Liver (tissue), 9 donors: ENCODE measurements around the gene PRR23B. TPM values are rescaled to one million over a fixed set of nuclear protein-coding genes. Genes with fewer than 3 reads are reported as not detected.

Experiments used
- DNase-seq: peaks from one replicate; pipeline ENCODE4 v3.0.0-alpha.2; 2017; ENCODE audit warnings: low spot score
- H3K27ac ChIP-seq, 2 donors: one replicate each; pipeline ENCODE4 v1.7.0; 2013; ENCODE audit warnings: inconsistent platforms in 2 of 2, low read length in 2 of 2, control low read depth in 1 of 2, low read depth in 1 of 2, mild to moderate bottlenecking in 1 of 2
- H3K27me3 ChIP-seq, 4 donors: one replicate each; pipeline versions ENCODE4 v1.6.1 to v1.7.0; 2013; ENCODE audit warnings: low read length in 3 of 4, inconsistent platforms in 1 of 4, mild to moderate bottlenecking in 1 of 4, moderate library complexity in 1 of 4; ENCODE audit not compliant: control insufficient read depth in 4 of 4, insufficient read depth in 4 of 4
- H3K36me3 ChIP-seq, 4 donors: one replicate each; pipeline versions ENCODE4 v1.6.1 to v1.7.0; 2013; ENCODE audit warnings: low read length in 3 of 4, mild to moderate bottlenecking in 3 of 4, low read depth in 1 of 4, moderate library complexity in 1 of 4; ENCODE audit not compliant: control insufficient read depth in 4 of 4, insufficient read depth in 3 of 4
- H3K4me1 ChIP-seq, 4 donors: one replicate each; pipeline versions ENCODE4 v1.6.1 to v1.7.0; 2013; ENCODE audit warnings: low read length in 3 of 4, mild to moderate bottlenecking in 3 of 4, moderate library complexity in 1 of 4; ENCODE audit not compliant: control insufficient read depth in 4 of 4, insufficient read depth in 4 of 4
- H3K4me3 ChIP-seq, 3 donors: one replicate each; pipeline versions ENCODE4 v1.6.1 to v1.7.0; 2013; ENCODE audit warnings: low read length in 3 of 3, control low read depth in 1 of 3, low read depth in 1 of 3, mild to moderate bottlenecking in 1 of 3
- H3K9ac ChIP-seq, 2 donors: one replicate each; pipeline ENCODE4 v1.7.0; 2013; ENCODE audit warnings: low read length in 2 of 2, mild to moderate bottlenecking in 2 of 2, moderate library complexity in 2 of 2, control low read depth in 1 of 2, low read depth in 1 of 2
- H3K9me3 ChIP-seq, 4 donors: one replicate each; pipeline versions ENCODE4 v1.6.1 to v1.7.0; 2013; ENCODE audit warnings: low read length in 3 of 4; ENCODE audit not compliant: control insufficient read depth in 4 of 4
- FOXA1 ChIP-seq: IDR thresholded peaks from 2 replicates; pipeline ENCODE4 v1.6.1; 2016; ENCODE audit warnings: antibody characterized with exemption
- FOXA2 ChIP-seq: IDR thresholded peaks from 2 replicates; pipeline ENCODE4 v1.6.1; 2016; ENCODE audit warnings: antibody characterized with exemption
- GABPA ChIP-seq, 2 donors: IDR thresholded peaks in 1 of 2; conservative IDR thresholded peaks in 1 of 2; 2 replicates each; pipeline ENCODE4 v1.6.1; 2016; ENCODE audit warnings: antibody characterized with exemption in 2 of 2, mild to moderate bottlenecking in 1 of 2, moderate library complexity in 1 of 2
- HNF4A ChIP-seq, 2 donors: conservative IDR thresholded peaks; 2 replicates each; pipeline ENCODE4 v1.6.1; 2016; ENCODE audit warnings: antibody characterized with exemption in 2 of 2, mild to moderate bottlenecking in 2 of 2
- NR2F2 ChIP-seq: IDR thresholded peaks from 2 replicates; pipeline ENCODE4 v1.6.1; 2016; ENCODE audit warnings: antibody characterized with exemption
- RAD21 ChIP-seq, 2 donors: IDR thresholded peaks; 2 replicates each; pipeline ENCODE4 v1.6.1; 2016; ENCODE audit warnings: antibody characterized with exemption in 2 of 2, mild to moderate bottlenecking in 2 of 2
- REST ChIP-seq: IDR thresholded peaks from 2 replicates; pipeline ENCODE4 v1.6.1; 2016; ENCODE audit warnings: antibody characterized with exemption, mild to moderate bottlenecking
- RXRA ChIP-seq, 2 donors: IDR thresholded peaks; 2 replicates each; pipeline ENCODE4 v1.6.1; 2017 to 2018; ENCODE audit warnings: antibody characterized with exemption in 2 of 2, mild to moderate bottlenecking in 1 of 2
- TAF1 ChIP-seq: conservative IDR thresholded peaks from 2 replicates; pipeline ENCODE4 v1.6.1; 2016; ENCODE audit warnings: antibody characterized with exemption, mild to moderate bottlenecking
- YY1 ChIP-seq: IDR thresholded peaks from 2 replicates; pipeline ENCODE4 v1.6.1; 2016; ENCODE audit warnings: antibody characterized with exemption, mild to moderate bottlenecking
- WGBS: extraction: QIAGEN DNeasy Blood & Tissue Kit; methylation state at CpG from one replicate; pipeline ENCODE4 v1.1.7; 2013; 5-methylcytosine and 5-hydroxymethylcytosine counted together
- polyA plus RNA-seq, 2 donors: library from polyadenylated mRNA; stranded (reverse) in 1 of 2; unstranded in 1 of 2; fragments of 200-250 nt in 1 of 2; fragments of >200 nt in 1 of 2; fragmentation: Nextera tagmentation in 1 of 2; extraction: Ambion mirVana in 1 of 2; gene quantifications; one replicate each; pipeline versions ENCODE4 v1.2.1 to v1.2.3, GENCODE V29; 2013 to 2015
- total RNA-seq, 2 donors: library from RNA; depleted of rRNA; stranded (reverse); fragments of >200 nt; gene quantifications; one replicate each; pipeline ENCODE4 v1.2.3, GENCODE V29; 2014
- TF ChIP-seq, protein P1 (sequence below): fragments of 150-350 bp; IDR thresholded peaks from 2 replicates; pipeline ENCODE4 v1.5.1; 2017; ENCODE audit warnings: improper control_type of control experiment, low read depth, low read length; ENCODE audit not compliant: missing input control
- TF ChIP-seq, protein P2 (sequence below): IDR thresholded peaks from 2 replicates; pipeline ENCODE4 v1.6.1; 2016; ENCODE audit warnings: antibody characterized with exemption
- TF ChIP-seq, protein P3 (sequence below): IDR thresholded peaks from 2 replicates; pipeline ENCODE4 v1.6.1; 2016; ENCODE audit warnings: antibody characterized with exemption
- donor health status: healthy.
- donor health status: healthy.
- donor health status: healthy.
- donor health status: healthy.
- donor health status: healthy.

The PRR23B gene
- total and polyA plus RNA-seq, 4 donors, result not detected

DNA sequence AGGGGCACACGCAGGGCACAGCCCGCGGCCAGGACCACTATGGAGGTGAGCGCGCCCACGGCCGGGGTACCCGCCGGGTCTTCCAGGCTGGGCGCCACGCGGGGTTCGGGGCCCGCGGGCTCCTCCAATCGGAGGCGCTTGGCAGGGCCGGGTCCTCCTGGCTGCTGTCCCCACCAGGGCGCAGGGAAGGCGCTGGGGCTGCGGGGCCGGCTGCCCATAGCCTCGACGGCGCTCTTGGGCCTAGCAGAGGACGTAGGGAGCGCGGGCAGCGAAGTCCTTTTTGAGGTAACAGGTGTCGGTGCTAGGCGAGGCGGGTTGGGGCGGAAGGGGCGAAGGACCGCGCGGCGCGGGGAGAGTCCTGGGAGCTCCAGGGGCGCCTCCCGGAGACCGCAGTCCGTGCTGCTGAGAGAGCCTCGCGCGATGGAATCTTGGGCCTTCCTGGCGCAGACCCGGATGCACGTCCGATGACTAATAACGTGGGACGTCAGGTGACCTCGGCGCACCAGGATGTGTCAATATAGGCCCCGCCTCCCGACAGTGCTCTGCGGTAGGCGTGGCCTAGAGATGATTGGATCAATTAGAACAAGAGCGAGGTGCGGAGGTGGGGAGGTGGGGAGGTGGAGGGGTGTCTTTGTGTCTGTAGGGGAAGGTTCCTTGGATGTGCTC lies 14.5 kb downstream of the PRR23B start, which contains the start of gene PRR23A:
Gene PRR23A, minus strand, starts transcription at position 218 of the 666 bp plus-strand sequence. Its CDS starts 0 bp downstream, at position 218.
- TF ChIP-seq RAD21 (IDR thresholded peaks at IDR 0.05) (no peak), REST (no peak), FOXA2 (no peak), NR2F2 (no peak), GABPA (IDR thresholded peaks at IDR 0.05 in 1 of 2, conservative IDR thresholded peaks at IDR 0.05 in 1 of 2) (no peak), TAF1 (no peak), FOXA1 (no peak), YY1 (no peak)
- TF ChIP-seq, protein P1, sequence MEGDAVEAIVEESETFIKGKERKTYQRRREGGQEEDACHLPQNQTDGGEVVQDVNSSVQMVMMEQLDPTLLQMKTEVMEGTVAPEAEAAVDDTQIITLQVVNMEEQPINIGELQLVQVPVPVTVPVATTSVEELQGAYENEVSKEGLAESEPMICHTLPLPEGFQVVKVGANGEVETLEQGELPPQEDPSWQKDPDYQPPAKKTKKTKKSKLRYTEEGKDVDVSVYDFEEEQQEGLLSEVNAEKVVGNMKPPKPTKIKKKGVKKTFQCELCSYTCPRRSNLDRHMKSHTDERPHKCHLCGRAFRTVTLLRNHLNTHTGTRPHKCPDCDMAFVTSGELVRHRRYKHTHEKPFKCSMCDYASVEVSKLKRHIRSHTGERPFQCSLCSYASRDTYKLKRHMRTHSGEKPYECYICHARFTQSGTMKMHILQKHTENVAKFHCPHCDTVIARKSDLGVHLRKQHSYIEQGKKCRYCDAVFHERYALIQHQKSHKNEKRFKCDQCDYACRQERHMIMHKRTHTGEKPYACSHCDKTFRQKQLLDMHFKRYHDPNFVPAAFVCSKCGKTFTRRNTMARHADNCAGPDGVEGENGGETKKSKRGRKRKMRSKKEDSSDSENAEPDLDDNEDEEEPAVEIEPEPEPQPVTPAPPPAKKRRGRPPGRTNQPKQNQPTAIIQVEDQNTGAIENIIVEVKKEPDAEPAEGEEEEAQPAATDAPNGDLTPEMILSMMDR, result no peak
- TF ChIP-seq, protein P2, sequence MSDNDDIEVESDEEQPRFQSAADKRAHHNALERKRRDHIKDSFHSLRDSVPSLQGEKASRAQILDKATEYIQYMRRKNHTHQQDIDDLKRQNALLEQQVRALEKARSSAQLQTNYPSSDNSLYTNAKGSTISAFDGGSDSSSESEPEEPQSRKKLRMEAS, result no peak
- TF ChIP-seq, protein P3, sequence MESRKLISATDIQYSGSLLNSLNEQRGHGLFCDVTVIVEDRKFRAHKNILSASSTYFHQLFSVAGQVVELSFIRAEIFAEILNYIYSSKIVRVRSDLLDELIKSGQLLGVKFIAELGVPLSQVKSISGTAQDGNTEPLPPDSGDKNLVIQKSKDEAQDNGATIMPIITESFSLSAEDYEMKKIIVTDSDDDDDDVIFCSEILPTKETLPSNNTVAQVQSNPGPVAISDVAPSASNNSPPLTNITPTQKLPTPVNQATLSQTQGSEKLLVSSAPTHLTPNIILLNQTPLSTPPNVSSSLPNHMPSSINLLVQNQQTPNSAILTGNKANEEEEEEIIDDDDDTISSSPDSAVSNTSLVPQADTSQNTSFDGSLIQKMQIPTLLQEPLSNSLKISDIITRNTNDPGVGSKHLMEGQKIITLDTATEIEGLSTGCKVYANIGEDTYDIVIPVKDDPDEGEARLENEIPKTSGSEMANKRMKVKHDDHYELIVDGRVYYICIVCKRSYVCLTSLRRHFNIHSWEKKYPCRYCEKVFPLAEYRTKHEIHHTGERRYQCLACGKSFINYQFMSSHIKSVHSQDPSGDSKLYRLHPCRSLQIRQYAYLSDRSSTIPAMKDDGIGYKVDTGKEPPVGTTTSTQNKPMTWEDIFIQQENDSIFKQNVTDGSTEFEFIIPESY, result no peak
- Histone ChIP-seq H3K4me1 (no peaks in the 10 kb centered on the region), H3K27me3 (peaks cover 0 to 2% (median 0%) of the 10 kb centered on the region in 4 donors), H3K4me3 (no peak within 1 kb of the TSS), H3K9ac (no peak within 1 kb of the TSS), H3K27ac (no peak within 1 kb of the TSS), H3K36me3 (no peaks in the 10 kb centered on the region), H3K9me3 (peaks cover 0 to 8% (median 4%) of the 10 kb centered on the region in 4 donors)
- DNase-seq, result no peak
- WGBS, result 57% methylated on average over 60 of the region's 60 CpGs

DNA sequence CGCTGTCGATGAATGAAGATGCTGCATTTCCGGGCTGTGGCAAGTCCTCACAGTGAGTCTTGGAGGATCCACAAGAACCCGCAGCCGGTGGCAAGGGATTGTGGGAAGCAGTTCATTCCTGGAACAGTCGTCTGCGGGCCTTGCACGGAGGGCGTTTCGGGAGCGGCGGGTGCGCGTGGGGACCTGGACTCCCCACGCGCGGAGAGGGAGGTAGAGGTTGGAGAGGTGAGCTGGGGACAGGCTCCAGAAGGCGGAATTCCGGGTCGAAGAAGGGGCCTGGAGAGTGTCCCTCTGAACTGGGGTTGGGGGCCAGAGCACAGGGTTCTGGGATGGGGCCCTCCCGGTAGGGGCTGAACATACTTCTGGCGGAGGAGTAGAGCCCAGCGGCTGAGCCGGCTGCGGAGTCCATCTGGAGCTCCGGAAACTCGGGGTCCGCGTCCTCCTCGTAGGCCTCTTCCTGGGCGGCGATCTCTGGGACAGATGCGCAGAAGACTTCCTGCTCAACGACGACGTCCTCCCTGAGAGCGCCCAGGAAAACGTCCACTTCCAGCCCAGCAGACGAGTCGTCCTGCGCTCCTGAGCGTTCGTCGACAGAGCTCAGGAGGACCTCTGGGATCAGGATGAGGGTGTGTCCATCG lies 15.3 kb downstream of the PRR23B start:
- no peak for DNase-seq
- TF ChIP-seq FOXA2, result no peak
- TF ChIP-seq HNF4A (conservative IDR thresholded peaks at IDR 0.05), result no peak
- TF ChIP-seq, protein P3, result no peak
- no peak for TF ChIP-seq RXRA (IDR thresholded peaks at IDR 0.05)
- H3K36me3 ChIP-seq, result no peaks in the 10 kb centered on the region
- no peak overlapping the region for H3K4me3 ChIP-seq
- no peak overlapping the region for H3K9ac ChIP-seq
- H3K27me3 ChIP-seq, result peaks cover 0 to 2% (median 0%) of the 10 kb centered on the region in 4 donors
- H3K27ac ChIP-seq, result no peak overlapping the region
- peaks cover 0 to 8% (median 4%) of the 10 kb centered on the region in 4 donors for H3K9me3 ChIP-seq
- WGBS, result 70% methylated on average over 45 of the region's 45 CpGs
- no peaks in the 10 kb centered on the region for H3K4me1 ChIP-seq
